Measurements from ENCODE around the gene MIPEP.

The MIPEP gene

GRCh38 chr13:23741879-23742510 is 147.2 kb downstream of the MIPEP start:
- DNase-seq, result no peak

GRCh38 chr13:23740002-23740401 is 149.2 kb downstream of the MIPEP start:
- DNase-seq, result no peak

GRCh38 chr13:23739596-23739995 is 149.6 kb downstream of the MIPEP start:
- DNase-seq, result no peak

GRCh38 chr13:23736541-23736940 is 152.7 kb downstream of the MIPEP start:
- no peak for DNase-seq

GRCh38 chr13:23735329-23735728 is 153.9 kb downstream of the MIPEP start:
- no peak for DNase-seq

GRCh38 chr13:23731709-23732108 is 157.5 kb downstream of the MIPEP start:
- no peak for DNase-seq

- no peak for DNase-seq
Observed at GRCh38 chr13:23730251-23730650, 158.9 kb downstream of the MIPEP start.

- DNase-seq, result no peak
Observed at GRCh38 chr13:23729531-23729930, 159.7 kb downstream of the MIPEP start.

- no peak for DNase-seq
Observed at GRCh38 chr13:23728807-23729206, 160.4 kb downstream of the MIPEP start.

GRCh38 chr13:23725922-23726321 is 163.3 kb downstream of the MIPEP start:
- DNase-seq, result no peak

GRCh38 chr13:23724196-23724970 is 164.8 kb downstream of the MIPEP start:
- DNase-seq, result no peak

GRCh38 chr13:23723471-23723870 is 165.7 kb downstream of the MIPEP start:
- DNase-seq, result no peak

GRCh38 chr13:23722726-23723453 is 166.3 kb downstream of the MIPEP start:
- no peak for DNase-seq

- peak; percentile 13 for DNase-seq
Observed at GRCh38 chr13:23718996-23719395, 170.2 kb downstream of the MIPEP start.

GRCh38 chr13:23716401-23716800 is 172.8 kb downstream of the MIPEP start:
- DNase-seq, result no peak

- no peak for DNase-seq
Observed at GRCh38 chr13:23715762-23716235, 173.4 kb downstream of the MIPEP start.

GRCh38 chr13:23715092-23715761 is 174.0 kb downstream of the MIPEP start:
- DNase-seq, result no peak

- DNase-seq, result no peak
Observed at GRCh38 chr13:23714672-23715071, 174.5 kb downstream of the MIPEP start.

- no peak for DNase-seq
Observed at GRCh38 chr13:23711355-23711754, 177.8 kb downstream of the MIPEP start.

GRCh38 chr13:23710366-23710765 is 178.8 kb downstream of the MIPEP start:
- DNase-seq, result no peak

- DNase-seq, result no peak
Observed at GRCh38 chr13:23709536-23709935, 179.7 kb downstream of the MIPEP start.

GRCh38 chr13:23707674-23708073 is 181.5 kb downstream of the MIPEP start:
- no peak for DNase-seq

GRCh38 chr13:23705583-23705982 is 183.6 kb downstream of the MIPEP start:
- DNase-seq, result no peak

Measured in NCI-H2227 treated with DMSO at 0.1 percent for 48 hours (cell line).